GM21423 (cell line): ENCODE data around the gene IL26.
"Not testable (repeated sequence)": the region's sequence is repeated elsewhere in the genome, so short reads cannot be mapped to it uniquely, and the experiment has no call there.

ENCODE experiments used
- ATAC-seq: cut with Tn5 transposase; IDR thresholded peaks from one replicate; pipeline ENCODE4 v1.9.1; 2021; ENCODE audit warnings: mild to moderate bottlenecking, moderate library complexity; ENCODE audit not compliant: unreplicated experiment

IL26 gene

DNA sequence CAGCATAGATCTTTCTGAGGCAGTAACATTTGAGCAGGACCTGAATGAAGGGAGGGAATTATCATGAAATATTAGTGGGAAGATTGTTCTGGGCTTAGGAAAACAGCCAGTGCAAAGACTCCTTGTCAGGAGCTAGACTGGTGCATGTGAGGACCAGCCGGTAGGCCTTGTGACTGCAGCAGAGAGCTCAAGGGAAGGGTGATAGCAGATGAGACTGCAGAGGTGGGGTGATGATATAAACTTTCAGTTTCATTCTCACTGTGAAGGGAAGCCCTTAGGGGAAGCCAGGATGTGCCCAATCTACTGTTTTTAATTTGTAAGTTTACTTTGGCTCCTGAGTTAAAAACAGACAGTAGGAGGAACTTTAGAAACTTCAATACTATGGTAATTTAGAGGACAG lies 15.4 kb upstream of the IL26 start:
- ATAC-seq = peak; percentile 97

- no peak for ATAC-seq
These were observed 14.5 kb upstream of the IL26 start for GRCh38 chr12:68240079-68240478.

- no peak for ATAC-seq
These were observed 13.8 kb upstream of the IL26 start for GRCh38 chr12:68239309-68239982.

DNA sequence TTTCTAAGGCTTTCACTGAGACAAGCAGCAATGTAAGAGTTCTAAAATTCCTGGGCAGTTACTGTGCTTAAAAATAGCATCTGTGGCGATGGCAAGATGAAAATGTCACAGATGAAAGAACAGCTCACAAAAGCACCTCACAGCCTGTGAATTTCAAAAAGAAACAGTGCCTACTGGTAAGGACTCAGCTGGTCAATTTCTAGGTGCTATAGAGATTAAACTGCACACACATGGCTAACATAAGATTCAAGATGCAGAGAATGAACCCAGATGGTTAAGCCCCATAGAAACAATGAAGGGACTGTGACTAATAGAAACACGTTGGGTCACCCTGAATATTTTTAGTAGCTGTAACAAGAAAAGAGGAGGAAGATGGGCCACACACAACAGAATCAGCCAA lies 12.0 kb upstream of the IL26 start:
- ATAC-seq = no peak

DNA sequence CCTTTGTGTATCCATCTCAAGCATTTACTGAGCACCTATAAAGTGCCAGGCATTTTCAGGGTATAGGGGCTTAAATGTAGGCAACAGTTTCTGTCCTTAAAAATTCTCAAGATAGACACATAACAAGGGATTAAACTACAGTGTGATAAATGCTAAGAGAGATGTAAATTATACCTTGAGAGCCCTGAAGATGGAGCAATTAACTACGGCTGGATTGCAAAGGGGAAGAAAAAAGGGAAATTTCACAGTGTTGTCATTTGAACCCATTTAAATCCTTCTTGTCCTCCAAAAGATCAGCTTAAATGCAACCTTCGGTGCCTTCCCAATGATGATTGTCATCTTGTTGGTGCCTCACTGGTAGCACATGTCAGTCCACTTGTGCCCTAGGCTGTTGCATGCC lies 11.5 kb upstream of the IL26 start:
- no peak for ATAC-seq

DNA sequence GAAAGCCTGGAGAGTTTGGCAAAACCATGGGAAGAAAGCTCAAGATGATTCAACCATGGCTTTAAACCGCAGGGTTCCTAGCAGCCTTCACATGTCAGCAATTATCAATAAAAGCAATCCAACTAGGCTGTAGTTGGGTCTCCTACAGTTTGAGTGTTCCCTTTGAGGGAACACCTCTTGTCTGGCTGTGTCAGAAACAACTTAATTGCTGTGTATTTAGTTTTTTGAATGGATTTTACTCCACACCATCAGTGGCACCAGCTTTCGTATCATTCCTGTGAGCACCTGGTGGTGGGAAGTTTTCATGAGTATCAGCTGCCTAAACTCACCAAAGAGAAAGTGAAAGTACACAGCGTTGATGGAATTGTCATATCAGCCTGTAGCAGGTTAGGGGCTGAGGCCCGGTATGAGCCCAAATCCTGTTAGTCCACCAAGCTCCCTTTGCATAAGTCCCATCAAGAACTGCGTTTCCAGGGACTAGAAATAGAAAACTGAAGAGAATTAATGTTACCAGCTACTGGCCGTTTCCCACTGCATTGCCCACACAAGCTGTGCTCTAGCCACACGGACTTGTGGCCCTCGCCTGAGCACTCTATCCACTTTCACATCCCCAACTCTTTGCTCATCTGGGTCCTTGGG lies 10.9 kb upstream of the IL26 start:
- peak; percentile 56 for ATAC-seq

DNA sequence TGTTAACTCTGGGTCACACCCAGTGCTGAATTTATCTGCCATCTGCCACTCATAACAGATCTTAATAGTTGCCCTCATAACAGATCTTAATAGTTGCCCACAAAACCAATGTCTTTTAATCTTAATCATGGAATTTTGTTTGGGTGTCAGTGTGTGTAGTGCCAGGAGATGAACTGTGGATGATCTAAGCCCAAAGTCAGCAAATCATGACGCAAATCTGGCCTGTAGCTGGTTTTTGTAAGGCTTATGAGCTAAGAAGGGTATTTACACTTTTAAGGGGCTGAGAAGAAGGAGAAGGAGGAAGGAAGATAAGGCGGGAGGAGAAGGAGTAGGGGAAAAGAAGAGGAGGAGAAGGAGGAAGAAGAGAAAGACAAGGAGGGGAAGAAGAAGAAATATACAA lies 10.0 kb upstream of the IL26 start:
- no peak for ATAC-seq

GRCh38 chr12:68234140-68234539 lies 8.5 kb upstream of the IL26 start:
- ATAC-seq = no peak

DNA sequence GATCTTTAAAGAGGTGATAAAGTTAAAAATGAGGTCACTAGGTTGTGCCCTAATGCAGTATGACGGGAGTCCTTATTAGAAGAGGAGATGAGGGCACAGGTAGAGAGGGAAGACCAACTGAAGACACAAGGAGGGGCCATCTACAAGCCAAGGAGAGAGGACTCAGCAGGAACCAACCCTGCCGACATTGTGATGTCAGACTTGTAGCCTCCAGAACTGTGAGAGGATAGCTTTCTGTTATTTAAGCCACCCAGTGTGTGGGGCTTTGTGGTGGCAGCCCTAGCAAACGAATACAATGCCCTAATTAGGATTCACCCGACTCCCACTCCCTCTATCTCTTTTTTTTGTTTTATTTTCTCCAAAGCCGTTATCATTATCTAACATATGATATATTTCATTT lies 7.9 kb upstream of the IL26 start:
- ATAC-seq = no peak

DNA sequence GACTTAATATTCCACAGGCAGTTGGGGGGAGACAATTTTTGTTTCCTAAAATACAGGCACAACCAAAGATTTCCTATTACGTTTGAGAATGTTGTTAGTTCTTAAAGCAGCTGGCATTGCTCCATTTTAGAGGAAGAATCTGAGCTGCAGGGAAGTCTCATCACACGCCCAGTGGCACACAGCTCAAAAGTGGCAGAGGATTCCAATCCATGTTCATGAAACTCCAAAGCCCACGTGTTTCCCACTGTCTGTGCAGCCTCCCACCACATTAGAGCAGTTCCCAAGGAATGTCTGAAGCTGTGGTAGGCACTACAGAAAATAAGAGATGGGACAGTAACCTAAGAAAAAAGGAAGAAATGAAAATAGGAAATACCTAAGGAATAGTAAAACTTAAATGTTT lies 6.1 kb upstream of the IL26 start:
- ATAC-seq = no peak

GRCh38 chr12:68231229-68231628 lies 5.6 kb upstream of the IL26 start:
- ATAC-seq = no peak

GRCh38 chr12:68229956-68230355 lies 4.3 kb upstream of the IL26 start:
- ATAC-seq = no peak

GRCh38 chr12:68227356-68227755 lies 1.7 kb upstream of the IL26 start:
- no peak for ATAC-seq

DNA sequence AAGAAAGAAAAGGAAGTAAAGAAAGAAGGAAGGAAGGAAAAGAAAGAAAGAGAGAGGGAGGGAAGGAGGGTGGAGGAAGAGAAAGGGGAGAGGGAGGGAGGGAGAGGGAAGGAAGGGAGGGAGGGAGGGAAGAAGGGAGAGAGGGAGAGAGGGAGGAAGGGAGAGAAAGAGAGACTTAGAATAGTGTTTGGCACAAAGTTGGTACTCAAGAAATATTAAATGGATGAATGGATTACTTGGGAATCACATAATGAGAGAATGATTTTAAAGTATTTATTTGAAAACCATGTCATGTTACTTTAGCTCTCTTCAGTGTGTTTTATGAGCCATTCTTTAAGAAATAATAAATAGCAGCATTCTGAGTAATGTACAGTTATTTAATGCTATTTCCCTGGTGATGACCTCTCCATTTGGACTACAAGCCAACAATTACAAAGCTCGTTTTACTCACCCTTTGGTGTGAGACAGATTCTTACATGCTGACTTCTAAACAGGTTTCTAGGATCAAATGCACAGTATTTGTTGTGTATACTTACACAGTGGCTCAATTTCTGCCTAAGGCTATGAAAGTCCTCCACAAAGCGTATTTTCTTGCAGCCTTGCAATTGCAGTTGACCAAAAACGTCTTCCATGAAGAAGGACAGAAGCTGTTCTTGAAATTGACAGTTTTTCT lies 861 bp downstream of the IL26 start:
- no peak for ATAC-seq

- ATAC-seq = peak; percentile 93
These were observed 2.4 kb downstream of the IL26 start for GRCh38 chr12:68223067-68223747.

DNA sequence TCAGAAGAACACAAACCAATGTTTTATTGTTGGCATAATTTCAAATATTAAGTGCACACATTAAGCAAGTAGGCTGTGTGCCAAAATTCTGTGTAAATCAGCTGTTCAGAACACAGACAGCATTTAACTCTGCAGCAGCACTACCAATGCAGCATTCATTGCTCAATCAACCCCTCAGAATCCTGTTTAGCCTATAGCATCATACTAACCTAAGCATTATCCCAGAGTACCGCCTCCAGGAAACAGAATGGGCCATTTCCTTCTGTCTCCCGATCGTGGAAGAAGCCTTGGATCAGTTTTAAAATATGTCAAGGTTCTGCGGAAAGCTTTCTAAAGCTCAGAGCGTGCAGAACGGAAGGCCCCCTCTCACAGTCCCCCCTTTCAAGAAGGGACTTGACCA lies 3.3 kb downstream of the IL26 start:
- ATAC-seq = no peak

DNA sequence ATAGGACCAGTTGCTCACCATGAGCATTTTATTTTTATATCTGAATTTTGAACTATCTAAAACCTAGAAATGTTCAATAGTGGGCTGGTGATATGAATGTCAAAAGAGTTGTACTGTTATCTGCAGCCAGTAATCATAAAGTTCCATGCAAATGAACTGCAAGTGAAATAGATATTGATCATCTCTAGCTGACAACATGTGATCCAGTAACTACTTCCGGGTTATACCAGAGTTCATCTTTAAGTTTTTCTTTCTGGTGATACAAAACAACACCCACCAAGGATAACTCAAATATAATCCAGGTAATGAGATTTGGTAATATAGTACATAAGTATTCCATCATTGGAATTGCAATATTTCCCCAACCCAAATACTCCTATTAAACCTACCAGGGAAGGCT lies 4.1 kb downstream of the IL26 start:
- ATAC-seq = no peak

DNA sequence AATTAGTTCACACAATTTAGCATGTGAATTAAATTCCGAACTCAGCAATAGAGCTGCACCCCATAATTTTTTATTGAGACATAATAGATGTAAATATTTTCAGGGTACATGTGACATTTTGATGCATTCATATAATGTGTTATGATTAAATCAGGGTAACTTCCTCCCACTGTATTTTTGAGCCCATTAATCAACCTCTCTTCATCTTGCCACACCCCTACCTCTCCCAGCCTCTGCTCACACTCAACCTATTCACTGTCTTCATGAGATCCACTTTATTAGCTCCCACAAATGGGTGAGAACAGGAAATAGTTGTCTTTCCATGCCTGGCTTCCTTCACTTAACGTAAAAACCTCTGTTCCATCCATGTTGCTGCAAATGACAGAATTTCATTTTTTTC lies 14.7 kb downstream of the IL26 start:
- no peak for ATAC-seq

DNA sequence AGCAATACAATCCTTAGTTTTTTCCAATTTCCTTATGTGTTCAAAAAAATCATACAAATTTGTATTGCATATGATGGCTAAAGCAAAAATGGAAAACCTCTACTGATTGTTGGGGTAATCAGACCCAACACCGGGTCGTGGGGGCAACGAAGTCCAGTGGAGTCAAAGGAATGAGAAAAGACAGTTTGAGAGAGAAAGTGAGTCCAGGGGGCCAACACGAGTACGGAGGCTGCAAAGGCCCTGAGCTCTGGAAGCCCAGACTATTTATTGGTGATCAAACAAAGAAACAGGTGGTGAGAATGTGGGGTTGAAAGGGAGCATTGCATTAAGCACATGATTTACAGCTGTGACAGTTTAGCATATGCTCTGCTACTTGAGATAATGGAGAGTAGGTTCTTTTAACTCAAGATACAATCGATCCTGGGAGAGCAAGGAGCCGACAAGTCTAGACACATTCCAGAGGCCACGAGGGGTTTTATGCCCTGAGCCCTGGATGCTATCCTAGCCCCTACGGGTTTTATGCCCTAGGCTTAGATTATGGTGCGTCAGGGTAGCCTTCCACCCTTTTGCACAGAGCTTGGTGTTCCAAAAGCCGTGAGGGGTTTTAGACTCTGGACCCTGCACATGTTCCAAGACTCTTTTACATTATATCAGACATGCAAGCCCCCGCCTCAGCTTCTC lies 16.4 kb downstream of the IL26 start:
- ATAC-seq = not testable (repeated sequence)

DNA sequence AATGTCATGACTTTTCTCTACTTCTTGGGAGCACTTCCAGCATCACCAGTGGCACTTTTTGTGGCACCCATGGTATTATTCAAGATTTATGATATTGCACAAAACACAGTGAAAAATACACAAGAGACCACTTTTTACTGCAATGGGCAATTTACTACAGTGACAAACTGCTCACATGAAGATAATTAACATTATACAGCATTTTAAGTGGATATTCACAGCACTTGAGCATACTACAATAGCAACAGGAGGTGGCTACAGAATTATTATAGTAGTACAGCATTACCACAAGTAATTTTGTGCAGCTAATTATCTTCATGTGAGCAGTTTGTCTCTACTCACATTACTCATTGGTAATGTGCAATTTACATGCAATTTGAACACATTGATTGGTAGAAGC lies 18.3 kb downstream of the IL26 start:
- no peak for ATAC-seq

GRCh38 chr12:68206446-68206845 lies 19.2 kb downstream of the IL26 start:
- no peak for ATAC-seq
